HG03196 (cell line): ENCODE measurements around the gene CMSS1.

Experiments
- ATAC-seq: cut with Tn5 transposase; IDR thresholded peaks from one replicate; pipeline ENCODE4 v1.9.1; 2021; ENCODE audit not compliant: unreplicated experiment

The CMSS1 gene

DNA sequence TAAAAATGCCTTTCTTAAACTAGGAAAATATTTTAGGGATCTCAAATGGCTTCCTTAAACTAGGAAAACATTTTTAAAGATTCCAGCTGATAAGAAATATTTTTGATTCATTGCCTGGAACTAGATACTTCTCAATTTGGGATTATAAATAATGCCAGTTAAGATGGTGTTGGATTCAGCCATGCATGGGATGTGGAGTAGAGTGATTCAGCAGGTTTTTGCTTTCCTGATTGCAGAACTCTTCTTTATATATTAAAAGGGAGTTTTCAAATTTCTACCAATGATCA, 281.1 kb downstream of the CMSS1 start:
- no peak for ATAC-seq

DNA sequence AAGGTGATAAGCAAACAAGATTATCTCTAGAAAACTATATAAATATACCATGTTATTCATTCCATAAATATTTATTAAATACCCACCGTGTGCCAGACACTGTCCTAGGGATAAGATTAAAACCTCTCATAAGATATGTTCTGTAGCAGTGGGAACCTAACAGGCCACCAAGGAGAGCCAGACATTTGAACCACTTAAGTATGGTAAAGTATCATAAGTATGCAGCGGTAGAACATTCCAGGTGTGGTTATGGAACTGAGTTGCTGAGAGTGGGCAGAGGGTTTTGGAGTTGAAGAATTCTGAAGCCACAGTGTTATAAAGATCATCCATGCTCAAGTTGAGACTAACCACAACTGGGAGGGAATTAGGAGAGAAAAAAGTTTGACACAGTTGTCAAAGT, 282.0 kb downstream of the CMSS1 start:
- ATAC-seq, result no peak

- ATAC-seq, result no peak
Measured at GRCh38 chr3:100100425-100100824, 282.8 kb downstream of the CMSS1 start.

DNA sequence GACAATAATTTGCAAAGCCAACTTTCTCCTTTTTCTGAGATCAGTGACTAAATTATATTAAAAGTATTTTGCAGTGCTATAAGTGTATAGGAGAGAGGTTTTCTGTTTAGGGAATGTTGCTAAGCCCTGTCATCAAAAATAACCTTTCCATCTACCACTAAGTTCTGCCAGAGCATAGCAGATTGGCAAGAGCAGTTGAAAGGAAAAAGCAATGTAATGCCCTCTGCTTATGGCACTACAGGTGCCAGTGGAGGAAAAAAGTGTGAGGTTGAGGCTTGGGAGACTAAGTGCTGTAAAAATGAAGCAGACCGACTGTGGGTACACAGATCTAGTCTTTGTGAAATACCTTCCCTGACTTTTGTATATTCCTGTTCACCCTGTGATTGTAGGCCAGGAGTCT, 285.1 kb downstream of the CMSS1 start:
- no peak for ATAC-seq

GRCh38 chr3:100103558-100104441, 286.1 kb downstream of the CMSS1 start:
- peak; percentile 87 for ATAC-seq

GRCh38 chr3:100104442-100104798, 286.8 kb downstream of the CMSS1 start:
- ATAC-seq, result peak; percentile 37

GRCh38 chr3:100104817-100105413, 287.3 kb downstream of the CMSS1 start:
- ATAC-seq, result no peak

DNA sequence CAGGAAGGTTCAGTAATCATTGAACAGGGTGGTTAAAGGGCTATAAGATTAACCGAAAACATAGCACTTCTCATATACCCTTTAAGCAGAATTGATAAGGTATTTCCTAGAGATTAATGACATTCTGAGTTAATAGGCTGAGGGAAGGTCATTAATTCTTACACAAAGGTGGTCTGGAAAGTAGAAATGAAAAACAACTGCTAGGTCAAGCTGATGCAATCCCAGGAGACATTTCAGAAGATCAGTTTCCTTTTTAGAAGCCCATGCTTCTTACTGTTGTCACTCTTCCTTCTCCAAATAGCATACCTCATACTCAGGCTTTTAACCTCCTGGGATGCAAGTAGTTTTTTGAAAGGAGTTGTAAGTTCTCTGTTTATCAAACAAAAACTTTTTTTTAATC, 287.8 kb downstream of the CMSS1 start:
- peak; percentile 37 for ATAC-seq

GRCh38 chr3:100106094-100106493, 288.4 kb downstream of the CMSS1 start:
- no peak for ATAC-seq

DNA sequence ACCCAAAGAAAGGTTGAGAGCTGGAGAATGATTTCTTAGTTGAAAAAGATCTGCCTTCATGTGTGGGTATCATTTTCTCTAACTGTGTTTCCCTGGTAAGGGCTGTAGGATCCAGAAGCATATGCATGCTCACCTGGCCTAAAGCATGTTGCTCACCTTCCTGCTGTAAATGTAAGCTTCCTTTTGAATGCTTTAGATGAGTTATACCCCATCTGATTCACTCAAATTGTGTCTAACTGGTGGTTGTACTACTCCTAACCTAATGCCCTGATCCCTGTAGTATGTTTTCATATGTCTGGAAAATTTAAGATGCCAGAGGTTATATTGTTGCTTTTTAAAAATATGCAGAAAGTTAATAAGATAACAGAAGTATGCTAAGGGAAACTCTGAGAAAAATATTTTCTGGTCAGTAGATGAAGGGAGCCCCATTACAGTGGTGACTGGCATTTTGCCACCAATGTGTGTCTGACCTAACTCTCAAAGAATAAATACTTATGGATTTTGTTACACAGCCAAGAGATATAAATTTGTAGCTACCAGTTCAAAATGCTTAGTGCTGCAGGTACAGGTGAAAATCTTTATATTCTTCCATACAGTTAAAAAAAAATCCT, 289.0 kb downstream of the CMSS1 start:
- no peak for ATAC-seq

GRCh38 chr3:100107221-100107814, 289.7 kb downstream of the CMSS1 start:
- no peak for ATAC-seq

DNA sequence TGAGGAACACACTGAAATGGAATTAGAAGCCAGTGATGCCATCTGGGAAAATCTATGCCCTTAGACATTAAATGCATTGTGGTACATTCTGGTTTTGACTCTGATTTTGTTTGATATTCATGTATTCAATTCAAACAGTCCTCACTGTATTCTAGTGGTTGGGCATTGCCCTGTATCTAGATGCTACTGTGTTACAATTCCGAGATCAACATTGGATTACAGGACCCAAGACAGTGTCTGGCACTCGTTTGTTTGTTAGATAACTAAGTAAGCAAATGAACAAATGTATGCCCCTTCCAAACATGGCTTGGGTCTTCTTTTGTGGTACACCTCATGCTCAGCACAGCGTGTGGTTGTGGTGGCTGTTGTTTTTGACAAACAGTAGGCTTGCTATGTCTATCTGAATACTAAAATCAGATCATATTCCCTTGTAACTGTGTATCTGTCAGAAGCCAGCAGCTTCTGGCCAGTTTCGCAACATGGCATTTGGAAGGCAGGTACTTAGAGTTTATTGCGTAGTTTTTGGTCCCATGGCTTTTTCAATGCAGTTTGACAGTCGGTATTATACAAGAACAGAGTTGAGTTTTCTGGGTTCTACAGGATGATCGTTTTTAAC, 290.9 kb downstream of the CMSS1 start:
- no peak for ATAC-seq

DNA sequence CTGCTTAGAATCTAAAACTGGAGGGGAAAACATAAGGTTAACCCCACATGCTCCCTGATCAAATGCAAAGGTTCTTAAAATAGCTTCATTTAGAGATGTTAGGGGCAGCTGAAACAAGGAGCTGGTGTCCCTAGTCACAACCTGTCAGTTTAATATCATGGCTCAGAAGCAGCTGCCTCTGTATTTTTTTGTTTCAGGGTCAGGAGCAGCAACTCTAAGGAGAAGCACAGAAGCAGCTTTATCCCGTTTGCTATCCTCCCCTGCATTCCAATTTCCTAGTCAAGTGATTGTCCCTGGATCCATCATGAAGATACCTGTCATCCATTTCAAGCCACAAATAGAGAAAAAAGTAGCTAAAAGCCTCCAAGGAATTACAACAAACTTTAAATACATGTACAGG, 292.5 kb downstream of the CMSS1 start:
- no peak for ATAC-seq

GRCh38 chr3:100111728-100112127, 294.1 kb downstream of the CMSS1 start:
- ATAC-seq, result no peak

- ATAC-seq, result no peak
Measured at GRCh38 chr3:100113723-100114412, 296.2 kb downstream of the CMSS1 start.

DNA sequence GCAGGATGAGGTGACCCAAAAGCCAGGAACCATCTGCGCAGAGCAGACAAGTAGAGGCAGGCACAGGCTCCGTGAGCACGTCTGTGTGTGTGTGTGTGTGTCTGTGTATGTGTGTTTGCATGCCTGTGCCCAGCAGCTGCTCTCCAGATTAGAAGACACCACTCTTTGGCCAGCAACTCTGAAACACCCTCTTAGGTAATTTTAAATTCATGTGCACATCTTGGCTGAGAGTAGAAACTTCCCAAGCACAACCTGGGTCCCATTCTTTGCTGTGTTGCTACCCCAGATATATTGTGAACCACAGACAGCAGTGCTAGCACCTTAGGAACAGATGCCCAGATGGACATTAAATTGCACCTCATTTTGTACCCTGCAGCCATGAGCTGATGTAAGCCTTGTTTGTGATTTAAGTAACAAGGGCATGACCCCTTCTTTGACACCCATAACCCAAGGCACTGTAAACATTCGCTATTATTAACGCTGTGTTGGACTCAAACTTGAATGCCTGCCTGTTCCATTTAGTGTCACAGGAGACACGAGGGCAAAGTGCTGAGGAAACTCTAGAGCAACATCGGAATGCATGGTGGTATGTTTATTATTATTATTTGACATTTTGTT, 296.9 kb downstream of the CMSS1 start, which contains the start of gene FILIP1L:
TSS of gene FILIP1L (minus strand) at position 89 of the 618 bp plus-strand sequence.
- ATAC-seq, result no peak

DNA sequence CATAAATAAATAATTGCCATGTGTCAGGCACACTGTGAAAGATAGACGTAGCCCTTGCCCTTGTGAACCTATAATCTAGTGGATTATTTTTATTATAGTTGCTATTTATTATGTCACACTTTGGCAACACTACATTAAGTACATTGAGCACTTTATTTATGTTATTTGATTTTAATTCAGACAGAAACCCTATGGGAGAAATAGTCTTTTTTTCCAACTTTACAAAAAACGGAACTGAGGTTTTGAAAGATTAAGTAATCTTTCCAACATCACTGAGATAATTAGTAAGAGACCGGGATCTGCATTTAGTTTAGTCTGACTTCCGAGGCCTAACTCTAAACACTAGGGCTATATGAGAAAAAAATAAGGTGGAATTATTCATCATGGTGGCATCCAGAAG, 299.4 kb downstream of the CMSS1 start:
- no peak for ATAC-seq

DNA sequence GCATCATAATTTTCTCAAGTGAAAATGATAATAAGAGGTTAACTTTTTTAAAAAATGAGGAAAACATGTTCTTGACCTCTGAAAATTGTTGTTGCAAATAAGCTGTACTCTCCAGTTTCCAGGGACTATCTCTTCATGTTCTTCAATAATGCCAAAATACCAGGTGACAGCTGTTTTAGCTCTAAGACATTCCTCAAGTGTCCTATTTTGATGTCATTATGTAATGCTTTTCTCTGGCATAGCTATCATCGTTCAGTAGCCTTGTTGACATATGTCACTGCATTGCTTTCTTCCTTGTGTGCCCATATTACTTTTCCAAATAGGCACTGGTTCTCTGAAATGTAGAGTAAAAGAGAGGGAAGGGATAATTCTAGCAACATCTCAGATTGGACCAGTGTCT, 302.4 kb downstream of the CMSS1 start:
- no peak for ATAC-seq

- no peak for ATAC-seq
Measured at GRCh38 chr3:100120693-100121092, 303.0 kb downstream of the CMSS1 start.

DNA sequence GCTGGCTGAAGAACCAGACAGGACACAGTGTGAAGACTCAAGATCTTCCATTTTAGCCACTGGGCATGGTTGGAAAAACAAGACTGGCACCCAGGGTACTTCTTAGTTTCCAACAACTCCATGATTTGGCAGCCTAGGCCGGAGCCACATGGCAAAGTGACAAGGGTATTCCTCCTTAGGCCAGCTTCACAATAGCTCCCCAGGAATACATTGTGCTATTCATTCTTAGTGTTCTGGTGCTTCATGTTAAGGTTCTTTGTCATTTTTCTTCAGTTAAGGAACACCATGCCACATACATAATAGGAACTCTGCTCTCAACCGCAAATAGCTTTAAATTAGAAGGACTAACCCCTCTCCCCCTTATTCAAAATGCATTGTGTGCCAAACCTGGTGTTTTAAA, 304.7 kb downstream of the CMSS1 start:
- no peak for ATAC-seq

GRCh38 chr3:100123112-100123511, 305.4 kb downstream of the CMSS1 start:
- ATAC-seq, result no peak
